IgD-negative memory B cell (primary cell): ENCODE measurements around the gene POLDIP3. TPM values are rescaled to one million over a fixed set of nuclear protein-coding genes. Genes with fewer than 3 reads are reported as not detected.
"Not testable (repeated sequence)": the region's sequence is repeated elsewhere in the genome, so short reads cannot be mapped to it uniquely, and the experiment has no call there.

Experiments used
- H3K27ac Mint-ChIP-seq, 3 donors: one replicate each; pipeline ENCODE4 v1.8.0; 2020 to 2022; ENCODE audit warnings: mild to moderate bottlenecking in 3 of 3, mixed read lengths in 3 of 3, moderate library complexity in 1 of 3
- H3K27me3 Mint-ChIP-seq: one replicate; pipeline ENCODE4 v1.8.0; 2021; ENCODE audit warnings: mixed read lengths
- H3K36me3 Mint-ChIP-seq: one replicate; pipeline ENCODE4 v1.8.0; 2020; ENCODE audit warnings: mild to moderate bottlenecking, mixed read lengths
- H3K4me1 Mint-ChIP-seq, 3 donors: one replicate each; pipeline ENCODE4 v1.8.0; 2020 to 2022; ENCODE audit warnings: mixed read lengths in 3 of 3, mild to moderate bottlenecking in 1 of 3
- H3K4me3 Mint-ChIP-seq, 4 donors: one replicate each; pipeline ENCODE4 v1.8.0; 2020 to 2022; ENCODE audit warnings: mild to moderate bottlenecking in 4 of 4, mixed read lengths in 4 of 4, moderate library complexity in 3 of 4
- H3K9me3 Mint-ChIP-seq, 3 donors: one replicate each; pipeline ENCODE4 v1.8.0; 2020 to 2021; ENCODE audit warnings: mixed read lengths in 3 of 3, mild to moderate bottlenecking in 1 of 3
- polyA plus RNA-seq: library from polyadenylated mRNA; unstranded; fragments of 300-500 nt; fragmentation: Illumina TruSeq; gene quantifications from one replicate; pipeline ENCODE4 v1.2.3, GENCODE V29; 2021

Gene POLDIP3
- polyA plus RNA-seq, 1 donor from 2014 or later = 78.2 TPM

DNA sequence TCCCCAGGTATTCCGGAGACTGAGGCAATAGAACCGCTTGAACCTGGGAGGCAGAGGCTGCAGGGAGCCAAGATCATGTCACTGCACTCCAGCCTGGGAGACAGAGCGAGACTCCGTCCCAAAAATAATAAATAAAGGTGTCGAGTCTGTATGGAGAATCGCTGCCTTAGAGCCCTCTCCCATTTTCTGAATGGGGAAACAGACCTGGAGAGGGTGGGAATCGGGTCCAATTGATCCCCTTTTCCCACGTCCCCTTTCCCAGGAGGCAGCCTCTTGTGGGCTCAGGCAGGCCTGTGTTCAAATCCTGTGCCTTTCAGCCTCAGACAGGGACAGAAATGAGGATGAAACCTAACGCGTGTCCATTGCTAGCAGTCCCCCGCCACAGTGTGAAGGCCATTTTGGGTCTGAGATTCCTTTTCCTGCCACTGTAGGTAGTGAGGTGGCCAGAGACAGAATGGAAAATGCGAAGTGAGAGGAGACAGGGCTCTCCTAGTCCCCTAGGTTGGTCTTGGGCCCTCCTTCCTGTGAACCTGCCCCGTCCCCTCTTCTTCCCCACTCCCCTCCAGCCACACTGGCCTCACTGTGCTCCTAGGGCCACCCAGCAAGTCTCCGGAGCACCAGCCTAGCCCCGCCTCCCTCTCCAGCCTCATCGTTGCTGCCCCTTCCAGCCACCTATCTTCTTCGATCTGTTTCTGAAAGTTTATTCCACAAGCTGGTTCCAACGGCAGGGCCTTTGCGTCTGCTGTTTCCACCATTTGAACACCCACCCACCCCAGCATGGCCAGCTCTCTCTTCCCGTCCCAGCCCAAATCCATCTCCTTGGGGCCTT, 2.7 kb upstream of the POLDIP3 start:
- H3K27ac Mint-ChIP-seq = peak overlapping the region; percentile 71 to 91 (median 88)
- no peaks in the 10 kb centered on the region for H3K27me3 Mint-ChIP-seq
- H3K9me3 Mint-ChIP-seq = no peaks in the 10 kb centered on the region
- H3K4me1 Mint-ChIP-seq = peaks cover 26 to 35% (median 27%) of the 10 kb centered on the region in 3 donors
- no peaks in the 10 kb centered on the region for H3K36me3 Mint-ChIP-seq
- H3K4me3 Mint-ChIP-seq = peak overlapping the region in 1 of 4 donors; percentile 48

DNA sequence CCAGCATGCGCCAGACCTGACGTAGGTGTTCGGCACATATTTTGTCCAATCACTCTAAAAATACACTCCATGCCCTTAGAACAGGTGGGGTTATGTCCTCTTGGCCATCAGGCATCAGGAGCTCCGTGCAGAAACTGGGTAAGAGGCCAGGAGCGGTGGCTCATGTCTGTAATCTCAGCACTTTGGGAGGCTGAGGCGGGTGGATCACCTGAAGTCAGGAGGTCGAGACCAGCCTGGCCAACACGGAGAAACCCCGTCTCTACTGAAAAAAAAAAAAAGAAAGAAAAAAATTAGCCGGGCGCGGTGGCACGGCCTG, 1.1 kb upstream of the POLDIP3 start:
- H3K36me3 Mint-ChIP-seq, H3K27me3 Mint-ChIP-seq, H3K9me3 Mint-ChIP-seq: not testable (repeated sequence)
- peak overlapping the region; percentile 75 to 98 (median 94) for H3K4me3 Mint-ChIP-seq
- H3K4me1 Mint-ChIP-seq = peaks cover 22 to 35% (median 31%) of the 10 kb centered on the region in 3 donors
- peak overlapping the region; percentile 91 to 100 (median 100) for H3K27ac Mint-ChIP-seq

DNA sequence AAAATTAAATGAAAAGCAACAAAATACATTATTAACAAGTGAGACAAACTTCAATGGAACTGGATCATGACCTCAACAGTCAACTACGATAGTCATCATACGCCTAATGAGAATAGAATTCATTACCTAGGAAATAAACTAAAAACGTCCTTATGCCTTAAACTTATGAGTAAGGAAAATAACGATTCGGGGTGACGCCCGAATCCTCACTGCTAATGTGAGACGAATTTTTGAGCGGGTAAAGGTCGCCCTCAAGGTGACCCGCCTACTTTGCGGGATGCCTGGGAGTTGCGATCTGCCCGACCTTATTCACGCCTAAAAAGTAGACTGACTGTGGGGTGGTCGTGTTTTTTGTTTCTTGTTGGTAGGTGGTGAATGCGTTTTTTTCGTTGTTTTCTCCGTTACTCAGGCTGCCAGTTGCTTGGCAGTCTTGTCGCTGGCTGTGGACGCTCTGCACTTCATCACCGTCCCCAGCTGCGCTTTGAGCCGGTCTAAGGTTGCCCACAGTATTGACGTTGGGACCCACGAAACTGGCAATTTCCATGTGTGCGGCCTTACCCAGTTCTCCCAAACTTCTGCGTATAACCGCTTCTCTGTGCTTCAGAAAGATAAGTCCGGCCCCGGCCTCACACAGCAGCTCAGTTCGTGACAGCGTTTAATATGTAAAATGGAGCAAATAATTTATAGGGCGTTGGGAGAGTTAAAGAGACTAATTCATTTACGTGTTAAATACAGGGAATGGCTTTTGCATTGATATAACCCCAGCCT, 593 bp upstream of the POLDIP3 start:
- Mint-ChIP-seq H3K4me3 (peak overlapping the region; percentile 75 to 98 (median 94)), H3K27me3 (no peaks in the 10 kb centered on the region), H3K4me1 (peaks cover 22 to 37% (median 32%) of the 10 kb centered on the region in 3 donors), H3K27ac (peak overlapping the region; percentile 91 to 100 (median 100)), H3K36me3 (no peaks in the 10 kb centered on the region), H3K9me3 (no peaks in the 10 kb centered on the region)

DNA sequence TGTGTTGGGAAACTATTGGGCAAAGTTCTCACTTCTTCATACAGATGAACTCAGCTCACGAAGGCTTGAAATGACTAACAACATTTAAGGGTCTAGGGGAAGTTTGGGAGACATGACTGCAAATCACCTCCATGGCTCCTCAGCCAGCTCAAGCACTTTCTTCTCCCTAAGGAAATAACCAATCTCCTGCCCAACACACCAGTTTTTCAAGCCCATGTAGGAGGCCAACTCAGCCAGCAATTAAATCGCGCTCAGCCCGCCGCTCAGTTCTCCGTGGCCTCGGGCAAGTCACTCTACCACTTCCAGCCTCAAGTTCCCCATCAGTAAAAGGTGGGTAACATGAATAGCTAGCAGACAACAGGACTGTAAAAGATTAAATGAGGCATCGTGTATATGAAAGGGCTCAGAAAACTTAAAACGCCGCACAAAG, 796 bp downstream of the POLDIP3 start:
- H3K4me1 Mint-ChIP-seq = peaks cover 22 to 41% (median 37%) of the 10 kb centered on the region in 3 donors
- no peaks in the 10 kb centered on the region for H3K9me3 Mint-ChIP-seq
- peak overlapping the region; percentile 75 to 99 (median 90) for H3K4me3 Mint-ChIP-seq
- no peaks in the 10 kb centered on the region for H3K36me3 Mint-ChIP-seq
- no peaks in the 10 kb centered on the region for H3K27me3 Mint-ChIP-seq
- H3K27ac Mint-ChIP-seq = peak overlapping the region; percentile 91 to 100 (median 94)

DNA sequence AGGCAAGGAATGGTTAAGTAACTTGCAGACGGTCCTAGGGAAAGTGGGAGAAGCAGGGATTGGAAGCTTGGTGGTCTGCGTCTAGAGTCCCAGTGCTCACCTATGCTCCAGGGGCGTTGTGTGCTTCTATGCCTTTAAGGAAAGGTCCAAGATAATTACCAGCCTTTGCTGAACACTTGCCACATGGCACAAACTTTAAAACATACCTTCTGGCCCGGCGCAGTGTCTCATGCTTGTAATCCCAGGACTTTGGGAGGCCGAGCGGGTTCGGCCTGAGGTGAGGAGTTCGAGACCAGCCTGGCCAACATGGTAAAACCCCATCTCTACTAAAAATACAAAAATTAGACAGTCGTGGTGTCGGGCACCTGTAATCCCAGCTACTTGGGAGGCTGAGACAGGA, 2.3 kb downstream of the POLDIP3 start:
- H3K27ac Mint-ChIP-seq = peak overlapping the region in 1 of 3 donors; percentile 91
- peaks cover 22 to 43% (median 34%) of the 10 kb centered on the region in 3 donors for H3K4me1 Mint-ChIP-seq
- no peaks in the 10 kb centered on the region for H3K9me3 Mint-ChIP-seq
- no peaks in the 10 kb centered on the region for H3K27me3 Mint-ChIP-seq
- H3K36me3 Mint-ChIP-seq = no peaks in the 10 kb centered on the region
- peak overlapping the region in 3 of 4 donors; percentile 72 to 87 (median 75) for H3K4me3 Mint-ChIP-seq

DNA sequence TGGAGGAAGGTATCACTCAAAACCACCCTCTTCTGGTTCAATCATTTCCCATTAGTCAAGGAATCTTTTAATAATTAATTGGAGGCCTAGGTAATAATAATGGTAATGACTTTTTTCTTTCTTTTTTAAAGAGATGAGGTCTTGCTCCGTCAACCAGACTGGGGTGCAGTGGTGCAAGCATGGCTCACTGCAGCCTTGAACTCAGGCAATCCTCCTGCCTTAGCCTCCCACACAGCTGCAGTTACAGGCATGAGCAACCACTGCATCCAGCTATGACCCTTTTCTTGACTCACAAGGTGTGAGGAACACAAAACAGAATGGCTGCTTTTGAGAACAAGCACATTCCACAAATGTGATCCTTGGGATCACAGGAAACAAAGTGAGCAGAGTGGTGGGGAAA, 3.6 kb downstream of the POLDIP3 start:
- Mint-ChIP-seq H3K27ac (peak overlapping the region in 2 of 3 donors; percentile 33 to 53), H3K27me3 (no peaks in the 10 kb centered on the region), H3K4me3 (peak overlapping the region in 1 of 4 donors; percentile 42)

DNA sequence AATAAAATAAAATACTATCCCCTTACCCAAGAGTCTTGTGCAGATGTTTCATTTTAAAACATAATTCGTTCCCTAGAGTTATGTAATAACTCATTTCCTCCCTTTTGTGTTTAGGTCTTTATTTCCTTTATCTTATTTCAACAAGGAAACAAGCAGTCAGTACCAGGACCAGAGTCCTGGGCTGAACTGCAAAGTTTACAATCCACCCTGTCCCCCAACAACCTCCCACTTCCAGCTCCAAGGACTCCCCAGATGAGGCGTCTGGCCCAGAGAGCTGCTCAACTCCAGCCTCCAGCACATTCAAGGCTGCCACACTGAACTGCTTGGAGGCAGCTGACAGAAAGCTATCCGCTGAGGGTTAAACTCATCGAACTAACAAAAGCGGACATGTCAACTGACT, 4.5 kb downstream of the POLDIP3 start:
- H3K27ac Mint-ChIP-seq = peak overlapping the region in 1 of 3 donors; percentile 55
- H3K4me1 Mint-ChIP-seq = peaks cover 18 to 43% (median 30%) of the 10 kb centered on the region in 3 donors
- H3K9me3 Mint-ChIP-seq = no peaks in the 10 kb centered on the region
- H3K36me3 Mint-ChIP-seq = no peaks in the 10 kb centered on the region
- H3K27me3 Mint-ChIP-seq = no peaks in the 10 kb centered on the region
- peak overlapping the region in 1 of 4 donors; percentile 60 for H3K4me3 Mint-ChIP-seq

More for the DNA sequence above, 3.6 kb downstream of the POLDIP3 start:
- Mint-ChIP-seq H3K4me1 (peaks cover 22 to 43% (median 34%) of the 10 kb centered on the region in 3 donors), H3K36me3 (no peaks in the 10 kb centered on the region), H3K9me3 (no peaks in the 10 kb centered on the region)

DNA sequence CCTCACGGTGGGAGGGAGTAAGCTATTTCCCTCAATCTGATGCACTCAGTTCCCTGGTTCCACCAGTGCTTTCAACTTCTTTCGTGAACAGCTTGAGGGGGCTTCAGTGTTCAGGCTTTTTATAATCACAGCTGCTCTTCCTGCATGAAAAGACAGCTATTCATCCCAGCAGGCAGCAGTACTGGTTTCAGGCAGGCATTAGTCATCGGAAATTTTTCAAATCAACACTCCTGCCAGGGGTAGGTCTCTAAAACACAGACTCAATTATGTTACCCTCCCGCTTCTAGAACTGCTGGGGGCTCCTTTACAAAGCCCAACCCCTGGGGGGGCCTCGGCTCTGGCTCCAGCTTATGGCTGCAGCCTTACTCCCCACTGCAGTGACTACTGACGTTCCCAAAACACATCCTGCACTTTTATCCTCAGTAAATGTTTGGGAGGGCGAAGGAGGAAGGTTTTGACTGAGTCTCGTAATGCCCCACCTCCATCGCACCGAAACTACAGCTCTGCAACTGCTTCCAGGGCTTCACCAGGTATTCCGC, 5.8 kb downstream of the POLDIP3 start:
- Mint-ChIP-seq H3K4me3 (peak overlapping the region in 1 of 4 donors; percentile 53), H3K9me3 (no peaks in the 10 kb centered on the region), H3K27ac (peak overlapping the region in 1 of 3 donors; percentile 45), H3K4me1 (peaks cover 12 to 42% (median 26%) of the 10 kb centered on the region in 3 donors), H3K36me3 (no peaks in the 10 kb centered on the region), H3K27me3 (no peaks in the 10 kb centered on the region)

DNA sequence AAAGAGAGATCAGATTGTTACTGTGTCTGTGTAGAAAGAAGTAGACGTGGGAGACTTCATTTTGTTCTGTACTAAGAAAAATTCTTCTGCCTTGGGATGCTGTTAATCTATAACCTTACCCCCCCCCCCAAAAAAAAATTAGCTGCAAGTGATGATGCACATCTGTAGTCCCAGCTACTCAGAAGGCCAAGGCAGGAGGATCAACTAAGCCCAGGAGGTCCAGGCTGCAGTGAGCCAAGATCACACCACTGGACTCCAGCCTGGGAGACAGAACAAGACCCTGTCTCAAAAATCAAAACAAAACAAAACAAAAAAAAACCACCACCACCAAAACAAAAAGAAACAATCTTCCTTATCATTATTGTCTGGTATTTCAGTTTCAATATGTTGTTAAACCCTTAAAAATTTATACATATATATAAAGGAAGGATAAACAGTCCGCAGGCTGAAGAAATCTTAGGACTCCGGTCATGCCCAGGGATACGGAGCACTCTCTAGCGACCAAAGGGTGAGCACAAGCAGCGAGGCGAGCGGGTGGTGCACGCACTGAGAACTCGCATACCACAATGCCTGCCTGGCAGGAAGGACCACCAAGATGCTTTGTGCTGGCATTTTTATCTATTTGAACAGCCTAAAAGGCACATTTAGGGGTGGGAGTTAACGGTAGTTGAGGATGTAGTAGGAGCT, 6.4 kb downstream of the POLDIP3 start:
- peak overlapping the region in 1 of 3 donors; percentile 45 for H3K27ac Mint-ChIP-seq
- H3K36me3 Mint-ChIP-seq = no peaks in the 10 kb centered on the region
- H3K4me3 Mint-ChIP-seq = peak overlapping the region in 1 of 4 donors; percentile 53
- no peaks in the 10 kb centered on the region for H3K27me3 Mint-ChIP-seq
- H3K9me3 Mint-ChIP-seq = no peaks in the 10 kb centered on the region
- H3K4me1 Mint-ChIP-seq = peaks cover 10 to 42% (median 24%) of the 10 kb centered on the region in 3 donors

DNA sequence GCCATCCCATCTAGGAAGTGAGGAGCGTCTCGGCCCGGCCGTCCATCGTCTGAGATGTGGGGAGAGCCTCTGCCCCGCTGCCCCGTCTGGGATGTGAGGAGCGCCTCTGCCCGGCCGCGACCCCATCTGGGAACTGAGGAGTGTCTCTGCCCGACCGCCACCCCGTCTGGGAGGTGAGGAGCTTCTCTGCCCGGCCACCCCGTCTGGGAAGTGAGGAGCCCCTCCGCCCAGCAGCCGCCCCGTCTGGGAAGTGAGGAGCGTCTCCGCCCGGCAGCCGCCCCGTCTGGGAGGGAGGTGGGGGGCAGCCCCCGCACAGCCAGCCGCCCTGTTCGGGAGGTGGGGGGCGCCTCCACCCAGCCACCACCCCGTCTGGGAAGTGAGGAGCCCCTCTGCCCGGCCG, 7.0 kb downstream of the POLDIP3 start:
- H3K27me3 Mint-ChIP-seq, H3K9me3 Mint-ChIP-seq, H3K4me3 Mint-ChIP-seq, H3K36me3 Mint-ChIP-seq: not testable (repeated sequence)
- Mint-ChIP-seq H3K27ac (peak overlapping the region in 1 of 3 donors; percentile 19), H3K4me1 (peaks cover 5 to 38% (median 18%) of the 10 kb centered on the region in 3 donors)

DNA sequence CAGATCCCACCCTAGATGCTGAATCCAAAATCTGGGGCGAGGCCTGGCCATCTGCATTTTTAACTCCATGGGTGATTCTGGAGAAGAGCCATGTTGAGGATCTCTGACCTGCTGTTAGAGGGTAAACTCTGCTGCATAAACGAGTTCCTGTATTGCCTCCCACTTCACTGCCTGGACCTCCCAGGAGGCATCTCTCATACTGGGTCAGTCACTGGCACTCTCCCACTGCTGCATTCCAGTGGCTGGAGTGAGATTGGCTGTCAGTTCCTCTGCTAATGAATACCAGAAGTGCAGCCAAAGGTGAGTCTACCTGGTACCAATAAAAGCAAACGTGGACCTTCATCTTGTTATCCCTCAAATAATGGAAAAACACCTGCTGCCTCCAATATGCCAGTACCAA, 10.3 kb downstream of the POLDIP3 start:
- Mint-ChIP-seq H3K27ac (no peak overlapping the region), H3K9me3 (no peaks in the 10 kb centered on the region), H3K27me3 (no peaks in the 10 kb centered on the region), H3K36me3 (no peaks in the 10 kb centered on the region), H3K4me3 (no peak overlapping the region), H3K4me1 (peaks cover 0 to 21% (median 7%) of the 10 kb centered on the region in 3 donors)

DNA sequence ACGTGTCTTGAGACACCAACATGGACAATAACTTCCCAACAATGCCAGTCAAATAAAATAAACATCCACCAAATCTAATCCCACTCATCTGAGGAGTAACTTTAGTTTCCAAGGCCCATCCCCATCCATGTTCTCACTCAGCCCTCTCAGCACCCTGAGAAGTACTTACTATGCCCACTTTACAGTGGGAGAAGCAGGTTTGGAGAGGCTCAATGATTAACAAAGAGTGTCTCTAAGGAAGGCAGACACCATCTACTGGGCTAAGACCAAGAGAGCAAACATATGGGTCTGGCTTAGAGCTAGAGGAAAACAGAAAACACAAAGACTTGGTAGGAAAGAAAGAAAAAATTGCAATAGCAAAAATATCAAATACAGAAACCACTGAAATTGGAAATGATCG, 11.3 kb downstream of the POLDIP3 start:
- Mint-ChIP-seq H3K27me3 (no peaks in the 10 kb centered on the region), H3K9me3 (no peaks in the 10 kb centered on the region), H3K4me1 (peaks cover 0 to 14% (median 5%) of the 10 kb centered on the region in 3 donors), H3K36me3 (no peaks in the 10 kb centered on the region), H3K27ac (no peak overlapping the region), H3K4me3 (no peak overlapping the region)

DNA sequence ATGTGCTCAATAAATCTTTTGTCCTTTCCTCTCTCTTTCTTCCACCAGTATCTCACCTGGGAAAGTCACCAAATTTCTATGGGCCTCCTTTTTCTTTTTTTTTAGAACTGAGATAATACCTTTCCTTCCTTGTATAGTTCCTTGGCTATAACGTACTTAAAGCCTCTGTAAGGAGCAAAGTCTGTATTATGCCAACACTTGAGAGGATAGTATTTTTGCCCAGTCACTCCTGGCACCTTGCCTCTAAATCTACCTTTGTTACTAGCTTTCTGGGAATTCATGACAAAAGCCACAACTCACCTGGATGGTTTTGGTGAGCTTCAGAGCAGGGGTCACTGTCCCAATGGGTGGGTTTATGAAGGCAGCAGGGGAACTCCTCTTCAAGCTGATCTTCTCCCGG, 12.2 kb downstream of the POLDIP3 start:
- H3K27ac Mint-ChIP-seq = peak overlapping the region in 1 of 3 donors; percentile 11
- no peaks in the 10 kb centered on the region for H3K27me3 Mint-ChIP-seq
- H3K36me3 Mint-ChIP-seq = no peaks in the 10 kb centered on the region
- no peak overlapping the region for H3K4me3 Mint-ChIP-seq
- H3K4me1 Mint-ChIP-seq = peaks cover 0 to 14% (median 5%) of the 10 kb centered on the region in 3 donors
- H3K9me3 Mint-ChIP-seq = no peaks in the 10 kb centered on the region

DNA sequence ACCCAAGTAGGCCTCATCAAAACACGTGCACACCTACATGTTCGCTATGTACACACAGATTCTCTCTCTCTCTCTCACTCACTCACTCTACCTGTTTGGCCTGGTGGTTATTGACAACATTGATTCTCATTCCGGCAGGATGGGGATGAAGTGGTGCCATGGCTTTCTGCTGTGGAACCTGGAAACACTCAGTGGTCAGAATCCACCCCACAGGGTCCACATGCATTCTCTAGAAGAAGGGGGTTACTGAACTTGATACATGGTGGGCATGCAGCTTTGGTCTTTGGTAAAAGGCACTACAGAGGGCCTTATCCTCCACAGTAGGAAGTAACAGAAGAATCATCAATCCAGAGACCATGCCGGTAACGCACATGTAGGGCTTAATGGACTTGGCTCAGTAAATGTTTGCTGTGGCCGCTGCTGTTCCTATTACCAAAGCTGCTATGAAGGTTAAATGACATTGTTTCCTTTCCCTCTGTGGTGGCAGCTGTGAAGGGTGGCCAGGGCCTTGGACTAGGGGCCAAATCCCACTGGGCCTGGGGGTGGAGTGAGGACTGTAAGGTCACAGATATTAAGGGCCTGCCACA, 12.7 kb downstream of the POLDIP3 start:
- H3K4me1 Mint-ChIP-seq = peaks cover 0 to 14% (median 5%) of the 10 kb centered on the region in 3 donors
- peak overlapping the region in 1 of 4 donors; percentile 20 for H3K4me3 Mint-ChIP-seq
- peak overlapping the region in 2 of 3 donors; percentile 62 to 65 for H3K27ac Mint-ChIP-seq
- H3K36me3 Mint-ChIP-seq = no peaks in the 10 kb centered on the region
- no peaks in the 10 kb centered on the region for H3K27me3 Mint-ChIP-seq
- no peaks in the 10 kb centered on the region for H3K9me3 Mint-ChIP-seq
